NCI-H1105 treated with DMSO at 0.1 percent for 48 hours (cell line): ENCODE measurements around the gene EXOC6B.
"Not testable (repeated sequence)": the region's sequence is repeated elsewhere in the genome, so short reads cannot be mapped to it uniquely, and the experiment has no call there.

Experiments used
- DNase-seq: peaks from one replicate; lab custom pipeline; 2025; lab: John Stamatoyannopoulos, UW

EXOC6B gene

DNA sequence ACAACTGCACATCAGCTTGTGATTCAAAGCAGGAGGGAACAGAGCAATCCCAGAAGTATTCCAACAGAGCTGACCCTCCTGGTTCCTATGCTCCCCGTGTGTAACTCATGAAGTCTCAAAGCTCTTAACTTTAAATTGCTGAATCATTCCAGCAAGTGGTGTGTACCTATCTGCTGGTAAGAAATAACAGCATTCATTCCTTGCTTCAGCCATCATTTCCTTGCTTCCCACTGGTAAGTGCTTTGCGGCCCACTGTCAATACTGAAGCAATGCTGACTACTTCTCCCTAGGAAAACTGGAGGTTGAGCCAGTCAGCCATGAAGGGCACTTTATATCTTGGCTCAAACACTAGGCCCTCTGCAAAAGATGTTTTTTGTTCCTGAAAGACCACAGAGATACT, 222.4 kb downstream of the EXOC6B start:
- DNase-seq: no peak

GRCh38 chr2:72602711-72603110, 223.1 kb downstream of the EXOC6B start:
- DNase-seq: no peak

GRCh38 chr2:72602095-72602494, 223.7 kb downstream of the EXOC6B start:
- no peak for DNase-seq

DNA sequence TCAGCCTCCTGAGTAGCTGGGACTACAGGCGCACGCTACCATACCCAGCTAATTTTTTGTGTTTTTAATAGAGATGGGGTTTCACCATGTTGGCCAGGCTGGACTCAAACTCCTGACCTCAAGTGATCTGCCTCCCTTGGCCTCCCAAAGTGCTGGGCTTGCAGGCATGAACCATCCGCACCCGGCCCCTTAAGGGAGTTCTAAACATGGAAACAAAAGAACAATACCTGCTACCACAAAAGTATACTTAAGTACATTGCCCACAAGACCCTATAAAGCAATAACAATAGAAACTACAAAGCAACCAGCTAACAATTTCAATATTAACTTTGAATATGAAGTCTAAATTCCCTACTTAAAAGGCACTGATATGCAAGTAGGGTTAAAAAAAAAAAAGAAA, 242.0 kb downstream of the EXOC6B start:
- DNase-seq: not testable (repeated sequence)

- DNase-seq: no peak
Measured at GRCh38 chr2:72583376-72583775, 242.5 kb downstream of the EXOC6B start.

DNA sequence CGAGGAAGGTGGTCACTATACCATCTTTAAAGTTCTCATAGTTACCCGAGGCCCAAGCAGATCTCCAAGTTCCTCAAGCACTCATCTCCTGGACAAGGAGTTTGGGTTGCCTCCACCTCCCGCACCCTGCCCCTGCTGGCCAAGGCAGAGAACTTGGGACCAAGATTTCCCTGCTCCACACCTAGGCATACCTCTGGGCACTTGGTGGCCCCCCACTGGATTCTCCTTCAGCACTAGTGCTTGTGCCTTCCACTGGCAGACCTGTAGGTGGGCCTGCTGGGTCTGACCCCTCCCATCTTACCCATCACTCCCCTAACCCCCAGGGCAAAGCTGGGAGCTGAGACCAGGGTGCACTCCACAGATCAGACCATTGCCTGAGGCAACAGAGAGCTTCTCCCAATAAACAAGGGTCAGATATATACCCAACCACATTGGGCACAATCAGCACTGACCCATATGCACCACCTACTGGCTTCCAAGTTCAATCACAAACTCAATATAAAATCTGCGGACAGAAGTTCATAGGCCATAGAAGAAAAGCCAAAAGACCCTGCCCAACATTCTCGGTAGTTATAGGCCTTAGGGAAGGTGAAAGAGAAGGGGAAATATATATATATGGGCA, 244.2 kb downstream of the EXOC6B start:
- peak; percentile 1 for DNase-seq

DNA sequence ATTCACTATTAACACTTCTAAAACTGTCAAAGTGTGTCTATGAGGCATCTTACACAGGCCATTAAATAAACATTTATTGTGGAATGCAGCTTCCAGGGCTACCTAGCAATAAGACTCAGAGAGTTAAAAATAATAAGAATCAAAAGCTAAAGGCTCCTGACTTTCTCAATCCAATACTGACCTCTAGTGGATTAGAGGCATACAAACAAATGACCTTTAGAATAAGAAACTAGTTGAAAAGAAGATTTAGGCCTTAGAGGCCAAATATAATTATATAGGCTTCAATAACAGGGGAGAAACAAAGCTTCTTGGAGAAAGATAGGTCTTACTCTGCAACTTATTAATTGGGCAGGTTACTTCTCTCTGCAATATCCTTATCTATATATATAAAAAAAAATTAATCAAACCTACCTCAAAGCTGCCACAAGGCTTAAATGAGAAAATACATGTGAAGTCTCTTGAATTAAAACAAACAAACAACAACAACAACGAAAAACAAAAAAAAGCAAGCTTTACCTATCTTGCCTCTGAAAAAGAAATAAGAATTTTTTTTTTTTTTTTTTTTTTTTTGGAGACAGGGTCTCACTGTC, 246.1 kb downstream of the EXOC6B start:
- DNase-seq: peak; percentile 77

- no peak for DNase-seq
Measured at GRCh38 chr2:72576861-72577260, 249.0 kb downstream of the EXOC6B start.

- no peak for DNase-seq
Measured at GRCh38 chr2:72576459-72576858, 249.4 kb downstream of the EXOC6B start.

- no peak for DNase-seq
Measured at GRCh38 chr2:72574886-72575285, 250.9 kb downstream of the EXOC6B start.

DNA sequence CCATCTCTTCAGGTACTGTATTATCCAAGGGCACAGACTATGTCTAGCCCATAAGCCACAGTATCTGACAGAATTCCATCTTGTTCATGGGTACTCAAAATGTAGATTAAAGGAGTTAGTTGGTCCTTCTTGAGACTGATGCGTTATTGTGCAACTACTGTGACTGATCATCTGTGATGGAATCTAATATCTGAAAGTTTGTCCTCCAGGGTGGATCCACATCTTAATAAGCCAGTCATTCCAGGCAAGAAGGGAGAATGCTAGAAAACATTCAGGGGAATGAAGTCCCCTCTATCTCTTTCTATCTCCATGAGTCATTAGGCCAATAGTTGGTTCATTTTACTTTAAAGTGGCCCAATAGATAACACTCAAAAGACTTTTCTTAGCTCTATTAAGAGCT, 252.6 kb downstream of the EXOC6B start:
- no peak for DNase-seq

DNA sequence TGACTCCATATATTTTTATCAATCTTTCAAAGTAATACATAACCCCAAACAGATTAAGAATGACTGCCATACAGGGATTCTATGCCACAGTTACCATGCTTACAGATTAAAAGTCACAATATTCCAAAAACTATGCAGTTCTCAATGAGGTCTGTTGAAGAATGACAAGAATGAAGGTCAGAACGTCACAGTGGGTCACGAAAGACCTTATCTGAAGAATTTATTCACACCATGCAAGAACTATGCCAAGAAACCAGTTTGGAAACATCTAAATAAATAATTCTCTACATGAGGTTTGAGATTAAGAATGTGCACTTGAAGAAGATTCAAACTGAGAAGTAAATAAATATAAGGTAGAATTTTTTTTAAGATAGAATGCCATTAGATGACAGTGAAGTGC, 253.3 kb downstream of the EXOC6B start:
- DNase-seq: no peak

- DNase-seq: no peak
Measured at GRCh38 chr2:72570413-72570812, 255.4 kb downstream of the EXOC6B start.

DNA sequence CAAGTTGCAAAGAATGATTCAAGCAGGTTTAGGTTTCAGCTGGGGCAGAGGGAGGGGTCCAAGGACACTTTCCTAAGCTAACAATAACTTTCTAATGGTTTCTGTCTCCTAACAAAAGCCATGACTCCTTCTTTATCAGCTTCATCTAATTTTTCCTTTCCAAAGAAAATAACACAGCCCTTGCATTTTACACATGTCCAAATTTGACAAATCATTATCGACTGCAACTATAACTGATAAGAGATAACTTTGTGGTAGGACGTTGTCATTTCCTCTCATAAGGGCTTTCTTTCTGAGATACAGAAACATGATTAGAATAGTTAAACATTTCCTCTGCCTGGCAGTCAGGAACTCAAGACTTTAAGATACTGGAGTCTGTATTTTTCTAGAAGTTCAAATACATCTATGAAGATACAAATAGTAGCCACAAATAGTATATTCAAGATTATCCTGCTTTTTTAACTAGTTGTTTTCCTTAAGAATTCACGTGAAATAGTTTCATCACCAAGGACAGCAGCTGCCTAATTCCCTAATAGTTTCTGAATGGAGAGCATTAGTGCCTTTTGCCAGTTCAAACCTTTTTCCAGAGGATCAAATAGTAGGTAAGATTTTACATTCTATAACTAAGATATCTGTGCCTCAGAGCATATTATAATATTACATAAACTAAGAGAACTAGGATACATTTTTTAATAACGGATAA, 263.2 kb downstream of the EXOC6B start:
- DNase-seq: no peak

GRCh38 chr2:72561621-72562318, 264.1 kb downstream of the EXOC6B start:
- DNase-seq: no peak

GRCh38 chr2:72555943-72556342, 269.9 kb downstream of the EXOC6B start:
- DNase-seq: no peak

- not testable (repeated sequence) for DNase-seq
Measured at GRCh38 chr2:72555363-72555762, 270.5 kb downstream of the EXOC6B start.

- DNase-seq: not testable (repeated sequence)
Measured at GRCh38 chr2:72554910-72555309, 270.9 kb downstream of the EXOC6B start.

GRCh38 chr2:72554381-72554780, 271.5 kb downstream of the EXOC6B start:
- DNase-seq: no peak

DNA sequence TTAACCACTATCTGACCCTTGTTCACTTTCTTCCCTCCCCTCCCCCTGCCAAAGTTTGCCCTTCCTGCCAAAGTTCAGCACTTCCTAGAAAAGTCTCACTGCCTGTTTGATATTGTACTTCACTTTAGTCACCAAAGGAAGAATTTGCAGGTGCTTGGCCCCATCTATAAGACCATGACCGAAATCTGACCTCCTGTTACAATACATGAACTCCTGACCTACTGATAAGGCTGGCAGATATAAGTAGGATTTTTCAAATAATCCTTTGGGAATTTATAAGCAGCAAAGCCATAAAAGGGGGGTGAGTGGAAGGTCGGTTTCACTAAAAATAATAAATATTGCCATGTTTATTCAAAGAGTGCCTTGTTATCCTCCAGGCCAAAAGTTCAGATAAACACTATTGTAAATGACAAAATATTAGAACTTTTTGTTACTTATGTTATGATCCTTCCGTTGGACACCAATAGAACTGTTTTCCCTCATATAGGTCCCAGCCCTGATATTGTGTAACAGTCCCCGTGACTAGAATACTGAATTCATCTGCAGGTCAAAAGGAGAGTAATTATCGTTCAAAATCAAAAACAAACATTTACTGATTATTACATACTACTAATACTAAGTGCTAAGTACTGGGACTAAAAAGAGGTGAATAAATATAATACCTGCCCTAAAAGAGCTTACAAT, 277.6 kb downstream of the EXOC6B start:
- no peak for DNase-seq

- DNase-seq: no peak
Measured at GRCh38 chr2:72545790-72546189, 280.0 kb downstream of the EXOC6B start.

GRCh38 chr2:72544554-72544953, 281.3 kb downstream of the EXOC6B start:
- DNase-seq: no peak
